Type B pancreatic cell (in vitro differentiated cells): Measurements from ENCODE around the gene HRAS. TPM values are rescaled to one million over a fixed set of nuclear protein-coding genes. Genes with fewer than 3 reads are reported as not detected.

Source experiments
- DNase-seq: peaks from one replicate; pipeline ENCODE4 v3.0.0; 2021; ENCODE audit warnings: mixed read lengths; ENCODE audit not compliant: unreplicated experiment; ENCODE audit errors: extremely low spot score
- H3K27ac Mint-ChIP-seq: 2 replicates; pipeline ENCODE4 v1.8.0; 2021; ENCODE audit warnings: mild to moderate bottlenecking, mixed read lengths
- H3K27me3 Mint-ChIP-seq: 2 replicates; pipeline ENCODE4 v1.8.0; 2021; ENCODE audit warnings: mixed read lengths
- H3K36me3 Mint-ChIP-seq: 2 replicates; pipeline ENCODE4 v1.8.0; 2021; ENCODE audit warnings: mixed read lengths
- H3K4me1 Mint-ChIP-seq: one replicate; pipeline ENCODE4 v1.8.0; 2021; ENCODE audit warnings: mixed read lengths; ENCODE audit not compliant: unreplicated experiment
- H3K4me3 Mint-ChIP-seq: 2 replicates; pipeline ENCODE4 v1.8.0; 2021; ENCODE audit warnings: mild to moderate bottlenecking, mixed read lengths
- H3K9me3 Mint-ChIP-seq: 2 replicates; pipeline ENCODE4 v1.8.0; 2021; ENCODE audit warnings: mixed read lengths
- total RNA-seq: library from RNA; stranded (reverse); gene quantifications from 2 replicates; pipeline ENCODE4 v1.2.1, GENCODE V29; 2021; ENCODE audit warnings: low replicate concordance
- TF ChIP-seq, protein P1 (sequence below): fragments of 200-600 bp; sonication (generic); conservative IDR thresholded peaks from 2 replicates; pipeline ENCODE4 v1.5.0; 2021; ENCODE audit warnings: antibody characterized with exemption, mild to moderate bottlenecking

Gene HRAS
- total RNA-seq, 1 donor from 2014 or later, result 63.1 TPM

- DNase-seq, result no peak
- Mint-ChIP-seq H3K27me3 (no peaks in the 10 kb centered on the region), H3K36me3 (peaks cover 16% of the 10 kb centered on the region), H3K9me3 (no peaks in the 10 kb centered on the region), H3K27ac (peak overlapping the region; percentile 45), H3K4me3 (peak overlapping the region; percentile 14), H3K4me1 (no peaks in the 10 kb centered on the region)
- TF ChIP-seq, protein P1, sequence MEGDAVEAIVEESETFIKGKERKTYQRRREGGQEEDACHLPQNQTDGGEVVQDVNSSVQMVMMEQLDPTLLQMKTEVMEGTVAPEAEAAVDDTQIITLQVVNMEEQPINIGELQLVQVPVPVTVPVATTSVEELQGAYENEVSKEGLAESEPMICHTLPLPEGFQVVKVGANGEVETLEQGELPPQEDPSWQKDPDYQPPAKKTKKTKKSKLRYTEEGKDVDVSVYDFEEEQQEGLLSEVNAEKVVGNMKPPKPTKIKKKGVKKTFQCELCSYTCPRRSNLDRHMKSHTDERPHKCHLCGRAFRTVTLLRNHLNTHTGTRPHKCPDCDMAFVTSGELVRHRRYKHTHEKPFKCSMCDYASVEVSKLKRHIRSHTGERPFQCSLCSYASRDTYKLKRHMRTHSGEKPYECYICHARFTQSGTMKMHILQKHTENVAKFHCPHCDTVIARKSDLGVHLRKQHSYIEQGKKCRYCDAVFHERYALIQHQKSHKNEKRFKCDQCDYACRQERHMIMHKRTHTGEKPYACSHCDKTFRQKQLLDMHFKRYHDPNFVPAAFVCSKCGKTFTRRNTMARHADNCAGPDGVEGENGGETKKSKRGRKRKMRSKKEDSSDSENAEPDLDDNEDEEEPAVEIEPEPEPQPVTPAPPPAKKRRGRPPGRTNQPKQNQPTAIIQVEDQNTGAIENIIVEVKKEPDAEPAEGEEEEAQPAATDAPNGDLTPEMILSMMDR, result no peak
These were observed 34.2 kb downstream of the HRAS start for GRCh38 chr11:501001-501682.

- H3K4me3 Mint-ChIP-seq, result no peak overlapping the region
- H3K4me1 Mint-ChIP-seq, result no peaks in the 10 kb centered on the region
- no peaks in the 10 kb centered on the region for H3K27me3 Mint-ChIP-seq
- H3K9me3 Mint-ChIP-seq, result no peaks in the 10 kb centered on the region
- peaks cover 24% of the 10 kb centered on the region for H3K36me3 Mint-ChIP-seq
- TF ChIP-seq, protein P1, result no peak
- DNase-seq, result no peak
- H3K27ac Mint-ChIP-seq, result no peak overlapping the region
These were observed 35.9 kb downstream of the HRAS start for GRCh38 chr11:499201-500076.

GRCh38 chr11:498297-499181 lies 36.8 kb downstream of the HRAS start:
- no peaks in the 10 kb centered on the region for H3K27me3 Mint-ChIP-seq
- DNase-seq, result no peak
- TF ChIP-seq, protein P1, result no peak
- no peak overlapping the region for H3K27ac Mint-ChIP-seq
- no peaks in the 10 kb centered on the region for H3K4me1 Mint-ChIP-seq
- no peak overlapping the region for H3K4me3 Mint-ChIP-seq
- peaks cover 24% of the 10 kb centered on the region for H3K36me3 Mint-ChIP-seq
- H3K9me3 Mint-ChIP-seq, result no peaks in the 10 kb centered on the region

GRCh38 chr11:497565-498296 lies 37.6 kb downstream of the HRAS start:
- Mint-ChIP-seq H3K4me3 (no peak overlapping the region), H3K4me1 (no peaks in the 10 kb centered on the region), H3K27ac (no peak overlapping the region)

More at GRCh38 chr11:497565-498296, 37.6 kb downstream of the HRAS start:
- Mint-ChIP-seq H3K36me3 (peaks cover 24% of the 10 kb centered on the region), H3K27me3 (no peaks in the 10 kb centered on the region), H3K9me3 (no peaks in the 10 kb centered on the region)
- no peak for DNase-seq
- TF ChIP-seq, protein P1, result no peak
